Ascending aorta (tissue), 2 donors: ENCODE measurements around the gene C9orf85. TPM values are rescaled to one million over a fixed set of nuclear protein-coding genes. Genes with fewer than 3 reads are reported as not detected.
"Not testable (repeated sequence)": the region's sequence is repeated elsewhere in the genome, so short reads cannot be mapped to it uniquely, and the experiment has no call there.

Experiments
- DNase-seq, 2 donors: peaks; one replicate each; pipeline ENCODE4 v3.0.0-alpha.2; 2019; ENCODE audit warnings: low spot score in 2 of 2
- H3K27ac ChIP-seq, 2 donors: fragments of 200-600 bp; sonication (generic); one replicate each; pipeline ENCODE4 v1.5.1; 2016 to 2017; ENCODE audit warnings: mild to moderate bottlenecking in 1 of 2
- H3K27me3 ChIP-seq: fragments of 200-600 bp; sonication (generic); one replicate; pipeline ENCODE4 v1.5.1; 2017
- H3K36me3 ChIP-seq, 2 donors: fragments of 200-600 bp; sonication (generic); one replicate each; pipeline ENCODE4 v1.5.1; 2016
- H3K4me1 ChIP-seq, 2 donors: fragments of 200-600 bp; sonication (generic); one replicate each; pipeline ENCODE4 v1.5.1; 2016 to 2017; ENCODE audit warnings: mild to moderate bottlenecking in 1 of 2
- H3K4me3 ChIP-seq, 2 donors: fragments of 200-600 bp; sonication (generic); one replicate each; pipeline ENCODE4 v1.5.1; 2016 to 2017; ENCODE audit warnings: mild to moderate bottlenecking in 1 of 2
- H3K9me3 ChIP-seq, 2 donors: fragments of 200-600 bp; sonication (generic); one replicate each; pipeline ENCODE4 v1.5.1; 2016
- CTCF ChIP-seq, 3 experiments: fragments of 200-600 bp in 2 of 3; fragments of 450-650 bp in 1 of 3; sonication (generic) in 2 of 3; IDR thresholded peaks; one replicate each; pipeline ENCODE4 v1.5.1; 2016 to 2019; ENCODE audit warnings: antibody characterized with exemption in 3 of 3, mild to moderate bottlenecking in 1 of 3, moderate library complexity in 1 of 3
- intact Hi-C: fragments of 100-400 bp; cut with DNase I; formaldehyde crosslinking; loops from one replicate; pipeline ENCODE4 v1.15.1; 2023
- total RNA-seq: library from RNA; depleted of rRNA; stranded (reverse); fragments of >200 nt; gene quantifications from one replicate; pipeline ENCODE4 v1.1.0, GENCODE V29; 2016

C9orf85 gene
- total RNA-seq, 1 donor from 2014 or later: 2.6 TPM

- no peaks in the 10 kb centered on the region for H3K27me3 ChIP-seq
- H3K4me3 ChIP-seq: no peak overlapping the region
- no peak overlapping the region for H3K27ac ChIP-seq
- peaks cover 2 to 14% of the 10 kb centered on the region in 2 donors for H3K4me1 ChIP-seq
- intact Hi-C loops: loop anchor here (2.0 kb wide), 1 partner anchor 31 kb away; the partner anchor contains the start of genes ABHD17B and C9orf85
- TF ChIP-seq CTCF (IDR thresholded peaks at IDR 0.05): no peak
- no peaks in the 10 kb centered on the region for H3K36me3 ChIP-seq
- no peaks in the 10 kb centered on the region for H3K9me3 ChIP-seq
- DNase-seq: no peak
These were observed 30.6 kb downstream of the C9orf85 start for GRCh38 chr9:71941998-71942567.

- Histone ChIP-seq H3K9me3 (no peaks in the 10 kb centered on the region), H3K4me1 (peaks cover 2 to 12% of the 10 kb centered on the region in 2 donors), H3K27ac (no peak overlapping the region), H3K4me3 (no peak overlapping the region), H3K36me3 (peaks cover 0 to 4% of the 10 kb centered on the region in 2 donors), H3K27me3 (no peaks in the 10 kb centered on the region)
- intact Hi-C loops: no loop called here
- no peak for TF ChIP-seq CTCF (IDR thresholded peaks at IDR 0.05)
- no peak for DNase-seq
These were observed 33.4 kb downstream of the C9orf85 start for GRCh38 chr9:71944754-71945375.

GRCh38 chr9:71954652-71955051 is 43.2 kb downstream of the C9orf85 start:
- H3K27me3 ChIP-seq, H3K36me3 ChIP-seq, H3K4me3 ChIP-seq, DNase-seq, intact Hi-C loops, H3K9me3 ChIP-seq, H3K27ac ChIP-seq, H3K4me1 ChIP-seq: not testable (repeated sequence)

GRCh38 chr9:71955300-71955915 is 44.0 kb downstream of the C9orf85 start:
- H3K27ac ChIP-seq: no peak overlapping the region
- no peak for DNase-seq
- H3K9me3 ChIP-seq: no peaks in the 10 kb centered on the region
- no peaks in the 10 kb centered on the region for H3K4me1 ChIP-seq
- no peak for TF ChIP-seq CTCF (IDR thresholded peaks at IDR 0.05)
- intact Hi-C loops: no loop called here
- H3K36me3 ChIP-seq: no peaks in the 10 kb centered on the region
- H3K27me3 ChIP-seq: no peaks in the 10 kb centered on the region
- H3K4me3 ChIP-seq: no peak overlapping the region

GRCh38 chr9:71962328-71962727 is 50.9 kb downstream of the C9orf85 start:
- peaks cover 0 to 8% of the 10 kb centered on the region in 2 donors for H3K36me3 ChIP-seq
- H3K4me1 ChIP-seq: no peaks in the 10 kb centered on the region
- no peak for DNase-seq
- no peak overlapping the region for H3K27ac ChIP-seq
- H3K4me3 ChIP-seq: no peak overlapping the region
- no peak for TF ChIP-seq CTCF (IDR thresholded peaks at IDR 0.05)
- H3K27me3 ChIP-seq: no peaks in the 10 kb centered on the region
- intact Hi-C loops: no loop called here
- H3K9me3 ChIP-seq: no peaks in the 10 kb centered on the region

GRCh38 chr9:71963471-71963996 is 52.1 kb downstream of the C9orf85 start:
- H3K27ac ChIP-seq, H3K36me3 ChIP-seq, H3K4me3 ChIP-seq, H3K4me1 ChIP-seq, DNase-seq, H3K9me3 ChIP-seq, H3K27me3 ChIP-seq, intact Hi-C loops: not testable (repeated sequence)
